SK-N-SH (cell line): ENCODE measurements around the gene TRIM29. TPM values are rescaled to one million over a fixed set of nuclear protein-coding genes. Genes with fewer than 3 reads are reported as not detected.

Source experiments
- CTCF ChIA-PET: fragments of 300-600, 350-600 bp; formaldehyde crosslinking; extraction: SDS; loops from one replicate; lab custom pipeline; 2021; lab: Yijun Ruan, JAX
- POLR2A ChIA-PET: fragments of 350-600 bp; sonication (Branson Sonifier 250); formaldehyde crosslinking; extraction: SDS; loops from one replicate; lab custom pipeline; 2020; ENCODE audit warnings: antibody characterized with exemption, inconsistent platforms; lab: Yijun Ruan, JAX
- DNase-seq: peaks from one replicate; pipeline ENCODE4 v3.0.0; 2012
- H2AFZ ChIP-seq: fragments of 200-600 bp; sonication (generic); 2 replicates; pipeline ENCODE4 v1.8.1; 2016; ENCODE audit warnings: antibody characterized with exemption, mild to moderate bottlenecking, low read depth
- H3F3A ChIP-seq: fragments of 200-600 bp; sonication (generic); replicated peaks from 2 replicates; pipeline ENCODE3; 2016; ENCODE audit warnings: antibody characterized with exemption, mild to moderate bottlenecking; ENCODE audit not compliant: insufficient read depth
- H3K27ac ChIP-seq, 2 experiments: fragments of 200-500 bp in 1 of 2; fragments of 200-600 bp in 1 of 2; sonication (Bioruptor generic) in 1 of 2; sonication (generic), shearing (Covaris generic) in 1 of 2; 2 replicates each; pipeline versions ENCODE4 v1.5.1 to v1.6.1; 2014 to 2016; ENCODE audit warnings: low read depth in 2 of 2, inconsistent platforms in 1 of 2, low read length in 1 of 2, mild to moderate bottlenecking in 1 of 2, mixed read lengths in 1 of 2
- H3K27me3 ChIP-seq: fragments of 200-600 bp; sonication (generic), shearing (Covaris generic); 2 replicates; pipeline ENCODE4 v1.6.1; 2016; ENCODE audit warnings: mixed run types; ENCODE audit not compliant: insufficient read depth
- H3K36me3 ChIP-seq, 2 experiments: fragments of 200-500 bp in 1 of 2; fragments of 200-600 bp in 1 of 2; sonication (Bioruptor generic) in 1 of 2; sonication (generic) in 1 of 2; replicated peaks in 1 of 2; 2 replicates each; pipeline versions ENCODE3 to v1.5.1; 2014 to 2016; ENCODE audit warnings: low read length in 1 of 2, mild to moderate bottlenecking in 1 of 2; ENCODE audit not compliant: insufficient read depth in 2 of 2, control insufficient read depth in 1 of 2
- H3K4me1 ChIP-seq, 2 experiments: fragments of 200-500 bp in 1 of 2; fragments of 200-600 bp in 1 of 2; sonication (Bioruptor generic) in 1 of 2; sonication (generic), shearing (Covaris generic) in 1 of 2; 2 replicates each; pipeline versions ENCODE4 v1.5.1 to v1.6.1; 2014 to 2016; ENCODE audit warnings: low read depth in 1 of 2, low read length in 1 of 2, mixed run types in 1 of 2; ENCODE audit not compliant: insufficient read depth in 2 of 2, control insufficient read depth in 1 of 2
- H3K4me2 ChIP-seq: fragments of 200-600 bp; sonication (generic), shearing (Covaris generic); 2 replicates; pipeline ENCODE4 v1.6.1; 2017; ENCODE audit warnings: mixed run types
- H3K4me3 ChIP-seq, 2 experiments: fragments of 200-500 bp in 1 of 2; fragments of 200-600 bp in 1 of 2; sonication (Bioruptor generic) in 1 of 2; sonication (generic), shearing (Covaris generic) in 1 of 2; 2 replicates each; pipeline versions ENCODE4 v1.5.1 to v1.8.1; 2014 to 2016; ENCODE audit warnings: low read depth in 2 of 2, inconsistent platforms in 1 of 2, low read length in 1 of 2, mild to moderate bottlenecking in 1 of 2, mixed read lengths in 1 of 2, moderate library complexity in 1 of 2
- H3K79me2 ChIP-seq: fragments of 200-600 bp; sonication (generic); 2 replicates; pipeline ENCODE4 v1.8.1; 2017; ENCODE audit warnings: mild to moderate bottlenecking; ENCODE audit not compliant: insufficient read depth
- H3K9ac ChIP-seq: fragments of 200-600 bp; sonication (generic); 2 replicates; pipeline ENCODE4 v1.6.1; 2017; ENCODE audit warnings: mixed run types
- H3K9me2 ChIP-seq: fragments of 200-600 bp; sonication (generic); 2 replicates; pipeline ENCODE4 v1.6.1; 2017; ENCODE audit warnings: mixed run types
- H3K9me3 ChIP-seq: fragments of 200-600 bp; sonication (generic); 2 replicates; pipeline ENCODE4 v1.6.1; 2017; ENCODE audit warnings: mixed run types, mild to moderate bottlenecking, moderate library complexity
- H4K20me1 ChIP-seq: fragments of 200-600 bp; sonication (generic); 2 replicates; pipeline ENCODE4 v1.6.1; 2017; ENCODE audit warnings: mild to moderate bottlenecking, mixed run types; ENCODE audit not compliant: insufficient read depth
- CHD2 ChIP-seq: fragments of 150-350 bp; IDR thresholded peaks from 2 replicates; pipeline ENCODE4 v1.6.1; 2018; ENCODE audit warnings: low read length; ENCODE audit not compliant: partially characterized antibody
- EZH2phosphoT487 ChIP-seq: fragments of 200-600 bp; sonication (generic); IDR thresholded peaks from 2 replicates; pipeline ENCODE4 v1.6.1; 2017; ENCODE audit warnings: low read depth, mixed run types, mild to moderate bottlenecking, antibody characterized with exemption, moderate library complexity, borderline replicate concordance
- FOXM1 ChIP-seq: IDR thresholded peaks from 2 replicates; pipeline ENCODE4 v1.4.0; 2012; ENCODE audit warnings: low read depth, mild to moderate bottlenecking
- MEF2A ChIP-seq: IDR thresholded peaks from 2 replicates; pipeline ENCODE4 v1.4.0; 2012; ENCODE audit warnings: low read depth, borderline replicate concordance
- NFIC ChIP-seq: IDR thresholded peaks from 2 replicates; pipeline ENCODE4 v1.4.0; 2012; ENCODE audit warnings: borderline replicate concordance
- NRF1 ChIP-seq: IDR thresholded peaks from 2 replicates; pipeline ENCODE4 v1.6.1; 2012; ENCODE audit warnings: low read depth, mild to moderate bottlenecking, low read length
- POLR2AphosphoS5 ChIP-seq: IDR thresholded peaks from 2 replicates; pipeline ENCODE4 v1.6.1; 2012; ENCODE audit warnings: low read depth, low read length
- RAD21 ChIP-seq: IDR thresholded peaks from 2 replicates; pipeline ENCODE4 v1.6.1; 2012; ENCODE audit warnings: mild to moderate bottlenecking, low read length
- RXRA ChIP-seq: IDR thresholded peaks from 2 replicates; pipeline ENCODE4 v1.4.0; 2012; ENCODE audit warnings: low read depth, mild to moderate bottlenecking, borderline replicate concordance
- TAF1 ChIP-seq: IDR thresholded peaks from 2 replicates; pipeline ENCODE4 v1.6.1; 2012; ENCODE audit warnings: low read depth, mild to moderate bottlenecking, low read length, moderate library complexity, borderline replicate concordance
- TCF12 ChIP-seq: IDR thresholded peaks from 2 replicates; pipeline ENCODE4 v1.4.0; 2012
- TEAD4 ChIP-seq: IDR thresholded peaks from 2 replicates; pipeline ENCODE4 v1.4.0; 2012; ENCODE audit warnings: mild to moderate bottlenecking, borderline replicate concordance; ENCODE audit not compliant: insufficient read depth
- YY1 ChIP-seq: IDR thresholded peaks from 2 replicates; pipeline ENCODE4 v1.4.0; 2012; ENCODE audit warnings: low read depth, mild to moderate bottlenecking
- WGBS: methylation state at CpG from one replicate; pipeline ENCODE4 v1.1.6; 2017; ENCODE audit warnings: low lambda C conversion rate; 5-methylcytosine and 5-hydroxymethylcytosine counted together
- polyA plus RNA-seq, 3 experiments: library from polyadenylated mRNA; depleted of rRNA; stranded (reverse); fragments of >200 nt; gene quantifications; 2 replicates each; pipeline ENCODE4 v1.2.3, GENCODE V29; 2012
- TF ChIP-seq, protein P1 (sequence below): IDR thresholded peaks from 2 replicates; pipeline ENCODE4 v1.4.0; 2012; ENCODE audit warnings: low read depth
- TF ChIP-seq, protein P2 (sequence below): IDR thresholded peaks from 2 replicates; pipeline ENCODE4 v1.4.0; 2012; ENCODE audit warnings: low read depth, borderline replicate concordance
- TF ChIP-seq, protein P3 (sequence below): IDR thresholded peaks from 2 replicates; pipeline ENCODE4 v1.6.1; 2012; ENCODE audit warnings: mild to moderate bottlenecking, low read depth, low read length, moderate library complexity

Gene TRIM29
- polyA plus RNA-seq, 1 of the 3 experiments (the other 2 are of a cell fraction), result 0.03 TPM

DNA sequence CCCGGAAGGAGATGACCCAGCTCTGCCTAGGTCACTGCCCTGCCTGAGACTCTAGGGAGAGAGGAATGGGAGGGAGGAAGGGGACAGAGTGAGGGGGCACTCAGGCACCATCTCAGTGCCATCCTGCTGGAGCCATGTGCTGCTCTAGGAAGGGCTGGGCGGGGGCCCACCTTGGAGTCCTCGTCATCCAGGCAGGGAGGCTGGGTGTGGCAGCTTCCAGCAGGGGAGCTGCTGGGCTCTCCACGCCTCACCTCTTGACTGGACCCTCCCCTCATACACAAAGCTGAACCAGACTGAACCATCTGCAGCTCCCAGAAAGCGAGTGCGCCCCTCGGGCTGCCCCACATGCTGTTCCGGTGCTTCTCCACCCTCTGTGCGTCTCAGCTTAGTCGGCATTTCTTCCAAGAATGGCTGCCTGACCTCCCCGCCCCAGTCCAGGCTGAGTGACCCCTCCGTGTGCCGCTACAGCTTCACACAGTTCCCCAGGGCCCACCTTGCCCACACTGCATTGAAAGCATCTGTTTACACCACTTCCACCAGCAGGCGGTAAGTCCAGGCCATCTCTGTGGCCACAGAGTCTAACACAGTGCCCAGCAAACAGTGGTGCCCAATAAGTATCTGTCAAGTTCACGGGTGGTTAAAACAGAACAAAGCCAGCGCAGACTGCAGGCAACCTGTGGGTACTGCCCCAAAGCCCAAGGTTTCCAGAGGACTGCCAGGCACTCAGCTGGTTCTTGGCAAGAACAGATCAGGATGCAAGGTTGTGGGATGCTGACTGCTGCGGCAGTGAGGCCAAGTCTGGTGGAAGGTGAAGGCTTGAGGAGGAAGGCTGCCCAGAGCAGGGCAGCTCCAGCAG, 9.4 kb upstream of the TRIM29 start:
- no peak overlapping the region for H3K9ac ChIP-seq
- no peak overlapping the region for H3K4me2 ChIP-seq
- no peak overlapping the region for H3K27ac ChIP-seq
- no peaks in the 10 kb centered on the region for H3F3A ChIP-seq
- H3K9me3 ChIP-seq, result no peaks in the 10 kb centered on the region
- no peaks in the 10 kb centered on the region for H3K9me2 ChIP-seq
- WGBS, result 63% methylated on average over 14 of the region's 17 CpGs
- H3K79me2 ChIP-seq, result no peaks in the 10 kb centered on the region
- peaks cover 0 to 22% of the 10 kb centered on the region in 2 experiments; a peak in 2 of 4 replicates for H3K4me1 ChIP-seq
- H3K36me3 ChIP-seq, result no peaks in the 10 kb centered on the region
- H4K20me1 ChIP-seq, result no peaks in the 10 kb centered on the region
- POLR2A ChIA-PET, result no interaction called here
- H3K4me3 ChIP-seq, result no peak overlapping the region
- no peak overlapping the region for H2AFZ ChIP-seq
- CTCF ChIA-PET, result interaction anchor here (0.7 to 1.8 kb wide), 9 partner anchors 10 to 412 kb away, joined by 3 to 8 read pairs (median 4); partner anchors contain the start of gene TRIM29
- peaks cover 22% of the 10 kb centered on the region; the same call in 1 of the 2 replicates for H3K27me3 ChIP-seq
- DNase-seq, result no peak
- no peak for TF ChIP-seq TAF1
- TF ChIP-seq TEAD4, result no peak
- no peak for TF ChIP-seq RXRA
- TF ChIP-seq TCF12, result no peak
- no peak for TF ChIP-seq RAD21
- TF ChIP-seq NFIC, result no peak
- TF ChIP-seq MEF2A, result no peak
- TF ChIP-seq YY1, result no peak
- TF ChIP-seq POLR2AphosphoS5, result no peak
- TF ChIP-seq CHD2, result no peak
- TF ChIP-seq, protein P1, sequence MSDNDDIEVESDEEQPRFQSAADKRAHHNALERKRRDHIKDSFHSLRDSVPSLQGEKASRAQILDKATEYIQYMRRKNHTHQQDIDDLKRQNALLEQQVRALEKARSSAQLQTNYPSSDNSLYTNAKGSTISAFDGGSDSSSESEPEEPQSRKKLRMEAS, result no peak
- TF ChIP-seq, protein P2, sequence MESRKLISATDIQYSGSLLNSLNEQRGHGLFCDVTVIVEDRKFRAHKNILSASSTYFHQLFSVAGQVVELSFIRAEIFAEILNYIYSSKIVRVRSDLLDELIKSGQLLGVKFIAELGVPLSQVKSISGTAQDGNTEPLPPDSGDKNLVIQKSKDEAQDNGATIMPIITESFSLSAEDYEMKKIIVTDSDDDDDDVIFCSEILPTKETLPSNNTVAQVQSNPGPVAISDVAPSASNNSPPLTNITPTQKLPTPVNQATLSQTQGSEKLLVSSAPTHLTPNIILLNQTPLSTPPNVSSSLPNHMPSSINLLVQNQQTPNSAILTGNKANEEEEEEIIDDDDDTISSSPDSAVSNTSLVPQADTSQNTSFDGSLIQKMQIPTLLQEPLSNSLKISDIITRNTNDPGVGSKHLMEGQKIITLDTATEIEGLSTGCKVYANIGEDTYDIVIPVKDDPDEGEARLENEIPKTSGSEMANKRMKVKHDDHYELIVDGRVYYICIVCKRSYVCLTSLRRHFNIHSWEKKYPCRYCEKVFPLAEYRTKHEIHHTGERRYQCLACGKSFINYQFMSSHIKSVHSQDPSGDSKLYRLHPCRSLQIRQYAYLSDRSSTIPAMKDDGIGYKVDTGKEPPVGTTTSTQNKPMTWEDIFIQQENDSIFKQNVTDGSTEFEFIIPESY, result no peak
- TF ChIP-seq NRF1, result no peak
- TF ChIP-seq, protein P3, sequence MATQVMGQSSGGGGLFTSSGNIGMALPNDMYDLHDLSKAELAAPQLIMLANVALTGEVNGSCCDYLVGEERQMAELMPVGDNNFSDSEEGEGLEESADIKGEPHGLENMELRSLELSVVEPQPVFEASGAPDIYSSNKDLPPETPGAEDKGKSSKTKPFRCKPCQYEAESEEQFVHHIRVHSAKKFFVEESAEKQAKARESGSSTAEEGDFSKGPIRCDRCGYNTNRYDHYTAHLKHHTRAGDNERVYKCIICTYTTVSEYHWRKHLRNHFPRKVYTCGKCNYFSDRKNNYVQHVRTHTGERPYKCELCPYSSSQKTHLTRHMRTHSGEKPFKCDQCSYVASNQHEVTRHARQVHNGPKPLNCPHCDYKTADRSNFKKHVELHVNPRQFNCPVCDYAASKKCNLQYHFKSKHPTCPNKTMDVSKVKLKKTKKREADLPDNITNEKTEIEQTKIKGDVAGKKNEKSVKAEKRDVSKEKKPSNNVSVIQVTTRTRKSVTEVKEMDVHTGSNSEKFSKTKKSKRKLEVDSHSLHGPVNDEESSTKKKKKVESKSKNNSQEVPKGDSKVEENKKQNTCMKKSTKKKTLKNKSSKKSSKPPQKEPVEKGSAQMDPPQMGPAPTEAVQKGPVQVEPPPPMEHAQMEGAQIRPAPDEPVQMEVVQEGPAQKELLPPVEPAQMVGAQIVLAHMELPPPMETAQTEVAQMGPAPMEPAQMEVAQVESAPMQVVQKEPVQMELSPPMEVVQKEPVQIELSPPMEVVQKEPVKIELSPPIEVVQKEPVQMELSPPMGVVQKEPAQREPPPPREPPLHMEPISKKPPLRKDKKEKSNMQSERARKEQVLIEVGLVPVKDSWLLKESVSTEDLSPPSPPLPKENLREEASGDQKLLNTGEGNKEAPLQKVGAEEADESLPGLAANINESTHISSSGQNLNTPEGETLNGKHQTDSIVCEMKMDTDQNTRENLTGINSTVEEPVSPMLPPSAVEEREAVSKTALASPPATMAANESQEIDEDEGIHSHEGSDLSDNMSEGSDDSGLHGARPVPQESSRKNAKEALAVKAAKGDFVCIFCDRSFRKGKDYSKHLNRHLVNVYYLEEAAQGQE, result no peak
- TF ChIP-seq FOXM1, result no peak
- no peak for TF ChIP-seq EZH2phosphoT487
